HL-60 (cell line): Measurements from ENCODE around the gene IFI27.

Experiments used
- DNase-seq, 2 experiments: peaks; one replicate each; pipeline ENCODE4 v3.0.0-alpha.2; 2010 to 2020; ENCODE audit warnings: low read depth in 1 of 2, low spot score in 1 of 2
- H3K27ac ChIP-seq: fragments of 250-450 bp; sonication (Bioruptor Pico); replicated peaks from 2 replicates; pipeline ENCODE4 v1.5.1; 2020; ENCODE audit warnings: mild to moderate bottlenecking, moderate library complexity
- H3K27me3 ChIP-seq: fragments of 250-450 bp; sonication (Bioruptor Pico); 2 replicates; pipeline ENCODE4 v1.5.1; 2021; ENCODE audit warnings: mild to moderate bottlenecking, moderate library complexity; ENCODE audit not compliant: insufficient read depth, poor library complexity, severe bottlenecking
- H3K4me3 ChIP-seq: replicated peaks from 2 replicates; pipeline ENCODE4 v1.5.1; 2011; ENCODE audit warnings: mild to moderate bottlenecking, control low read depth, low read length; ENCODE audit not compliant: insufficient read depth
- CTCF ChIP-seq: IDR thresholded peaks from one replicate; pipeline ENCODE4 v1.5.1; 2011; ENCODE audit warnings: low read length, control low read depth, inconsistent platforms; ENCODE audit not compliant: insufficient read depth
- GABPA ChIP-seq: IDR thresholded peaks from 2 replicates; pipeline ENCODE4 v1.6.1; 2012; ENCODE audit warnings: low read depth
- POLR2AphosphoS5 ChIP-seq: IDR thresholded peaks from 2 replicates; pipeline ENCODE4 v1.6.1; 2012; ENCODE audit warnings: low read depth
- SPI1 ChIP-seq: IDR thresholded peaks from 2 replicates; pipeline ENCODE4 v1.6.1; 2012; ENCODE audit warnings: low read depth, mild to moderate bottlenecking, borderline replicate concordance
- TF ChIP-seq, protein P1 (sequence below): IDR thresholded peaks from 2 replicates; pipeline ENCODE4 v1.6.1; 2012; ENCODE audit warnings: low read depth; ENCODE audit not compliant: insufficient replicate concordance

The IFI27 gene

DNA sequence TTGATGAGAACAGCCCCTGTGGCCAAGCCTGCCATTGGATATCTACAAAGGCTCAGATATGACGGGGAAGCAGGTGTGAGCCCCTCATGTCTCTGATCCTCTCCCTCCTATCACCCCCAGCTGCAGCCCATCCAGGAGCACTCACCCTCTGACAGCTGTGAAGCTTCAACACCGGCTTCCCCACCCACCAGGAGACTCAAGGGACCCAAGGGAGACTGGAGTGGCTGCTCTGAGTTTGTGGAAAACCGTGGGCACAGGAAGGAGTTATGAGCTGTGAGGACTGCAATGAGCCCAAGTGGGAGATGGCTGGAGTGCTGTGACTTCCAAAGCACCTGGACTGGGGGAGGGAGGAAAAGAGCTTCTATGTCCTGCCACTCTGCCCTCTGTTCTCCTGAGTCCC lies 10.9 kb downstream of the IFI27 start:
- Histone ChIP-seq H3K4me3 (no peak overlapping the region), H3K27me3 (no peaks in the 10 kb centered on the region), H3K27ac (no peak overlapping the region)
- no peak for DNase-seq
- TF ChIP-seq, protein P1, sequence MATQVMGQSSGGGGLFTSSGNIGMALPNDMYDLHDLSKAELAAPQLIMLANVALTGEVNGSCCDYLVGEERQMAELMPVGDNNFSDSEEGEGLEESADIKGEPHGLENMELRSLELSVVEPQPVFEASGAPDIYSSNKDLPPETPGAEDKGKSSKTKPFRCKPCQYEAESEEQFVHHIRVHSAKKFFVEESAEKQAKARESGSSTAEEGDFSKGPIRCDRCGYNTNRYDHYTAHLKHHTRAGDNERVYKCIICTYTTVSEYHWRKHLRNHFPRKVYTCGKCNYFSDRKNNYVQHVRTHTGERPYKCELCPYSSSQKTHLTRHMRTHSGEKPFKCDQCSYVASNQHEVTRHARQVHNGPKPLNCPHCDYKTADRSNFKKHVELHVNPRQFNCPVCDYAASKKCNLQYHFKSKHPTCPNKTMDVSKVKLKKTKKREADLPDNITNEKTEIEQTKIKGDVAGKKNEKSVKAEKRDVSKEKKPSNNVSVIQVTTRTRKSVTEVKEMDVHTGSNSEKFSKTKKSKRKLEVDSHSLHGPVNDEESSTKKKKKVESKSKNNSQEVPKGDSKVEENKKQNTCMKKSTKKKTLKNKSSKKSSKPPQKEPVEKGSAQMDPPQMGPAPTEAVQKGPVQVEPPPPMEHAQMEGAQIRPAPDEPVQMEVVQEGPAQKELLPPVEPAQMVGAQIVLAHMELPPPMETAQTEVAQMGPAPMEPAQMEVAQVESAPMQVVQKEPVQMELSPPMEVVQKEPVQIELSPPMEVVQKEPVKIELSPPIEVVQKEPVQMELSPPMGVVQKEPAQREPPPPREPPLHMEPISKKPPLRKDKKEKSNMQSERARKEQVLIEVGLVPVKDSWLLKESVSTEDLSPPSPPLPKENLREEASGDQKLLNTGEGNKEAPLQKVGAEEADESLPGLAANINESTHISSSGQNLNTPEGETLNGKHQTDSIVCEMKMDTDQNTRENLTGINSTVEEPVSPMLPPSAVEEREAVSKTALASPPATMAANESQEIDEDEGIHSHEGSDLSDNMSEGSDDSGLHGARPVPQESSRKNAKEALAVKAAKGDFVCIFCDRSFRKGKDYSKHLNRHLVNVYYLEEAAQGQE, result no peak
- TF ChIP-seq GABPA, result no peak
- no peak for TF ChIP-seq POLR2AphosphoS5
- TF ChIP-seq CTCF, result no peak
- TF ChIP-seq SPI1, result no peak

GRCh38 chr14:94122438-94122837 lies 11.9 kb downstream of the IFI27 start:
- no peaks in the 10 kb centered on the region for H3K27me3 ChIP-seq
- DNase-seq, result no peak
- TF ChIP-seq POLR2AphosphoS5, result no peak
- H3K4me3 ChIP-seq, result no peak overlapping the region
- H3K27ac ChIP-seq, result no peak overlapping the region

DNA sequence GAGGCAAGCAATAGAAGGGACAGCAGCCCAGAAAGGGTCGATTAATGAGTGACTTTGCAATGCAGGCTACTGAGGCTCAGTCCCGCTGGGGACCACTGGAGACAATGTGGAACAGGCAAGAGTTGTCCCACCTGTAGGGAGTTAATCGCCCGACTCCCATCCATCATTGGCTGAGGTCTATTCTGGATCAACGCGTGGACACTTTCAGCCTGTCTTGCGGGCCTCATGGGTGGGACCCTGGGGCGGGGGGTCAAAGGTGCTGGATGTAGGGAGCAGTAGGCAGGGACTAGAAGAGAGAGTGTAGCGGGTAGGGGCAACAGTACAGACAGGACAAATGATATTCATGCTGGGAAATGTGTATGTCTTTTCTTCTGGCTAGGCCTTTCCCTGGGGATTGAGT lies 12.8 kb downstream of the IFI27 start:
- no peak overlapping the region for H3K27ac ChIP-seq
- H3K4me3 ChIP-seq, result no peak overlapping the region
- H3K27me3 ChIP-seq, result no peaks in the 10 kb centered on the region
- TF ChIP-seq GABPA (no peak), SPI1 (no peak), POLR2AphosphoS5 (no peak), CTCF (no peak)
- TF ChIP-seq, protein P1, result no peak
- no peak for DNase-seq

GRCh38 chr14:94123868-94124267 lies 13.3 kb downstream of the IFI27 start:
- Histone ChIP-seq H3K4me3 (no peak overlapping the region), H3K27ac (no peak overlapping the region), H3K27me3 (no peaks in the 10 kb centered on the region)
- no peak for TF ChIP-seq GABPA
- TF ChIP-seq POLR2AphosphoS5, result no peak
- no peak for DNase-seq

GRCh38 chr14:94124582-94125377 lies 14.2 kb downstream of the IFI27 start:
- H3K4me3 ChIP-seq, result no peak overlapping the region
- no peak for TF ChIP-seq POLR2AphosphoS5
- no peak for TF ChIP-seq GABPA
- TF ChIP-seq CTCF, result no peak
- no peak for TF ChIP-seq SPI1
- TF ChIP-seq, protein P1, result no peak
- H3K27me3 ChIP-seq, result no peaks in the 10 kb centered on the region
- DNase-seq, result no peak
- H3K27ac ChIP-seq, result no peak overlapping the region
